GM12891 (cell line): ENCODE measurements around the gene CAPN5.

Experiments used
- PAX5 ChIP-seq: IDR thresholded peaks from 2 replicates; pipeline ENCODE4 v1.6.1; 2011; ENCODE audit warnings: low read length, moderate library complexity, mild to moderate bottlenecking; ENCODE audit not compliant: insufficient read depth, severe bottlenecking
- POLR2A ChIP-seq: IDR thresholded peaks from 2 replicates; pipeline ENCODE4 v1.6.1; 2011; ENCODE audit warnings: low read depth, low read length, control low read depth
- POLR2AphosphoS5 ChIP-seq: IDR thresholded peaks from 2 replicates; pipeline ENCODE4 v1.6.1; 2011; ENCODE audit warnings: low read depth, low read length, control low read depth
- POU2F2 ChIP-seq: IDR thresholded peaks from 2 replicates; pipeline ENCODE4 v1.6.1; 2011; ENCODE audit warnings: low read depth, mild to moderate bottlenecking, control low read depth, low read length, moderate library complexity
- SPI1 ChIP-seq: IDR thresholded peaks from 2 replicates; pipeline ENCODE4 v1.6.1; 2011; ENCODE audit warnings: low read depth, low read length, control low read depth
- TAF1 ChIP-seq: IDR thresholded peaks from 2 replicates; pipeline ENCODE4 v1.6.1; 2011; ENCODE audit warnings: low read depth, low read length, control low read depth

GRCh38 chr11:77069969-77070582, 3.3 kb downstream of the CAPN5 start:
- TF ChIP-seq POLR2A (no peak), POLR2AphosphoS5 (no peak), SPI1 (no peak), TAF1 (no peak), PAX5 (no peak), POU2F2 (no peak)
